HG02973 (cell line): ENCODE data around the gene ABCC2.
"Not testable (repeated sequence)": the region's sequence is repeated elsewhere in the genome, so short reads cannot be mapped to it uniquely, and the experiment has no call there.

Source experiments
- ATAC-seq: cut with Tn5 transposase; IDR thresholded peaks from one replicate; pipeline ENCODE4 v1.9.1; 2021; ENCODE audit warnings: moderate library complexity; ENCODE audit not compliant: unreplicated experiment

Gene ABCC2

DNA sequence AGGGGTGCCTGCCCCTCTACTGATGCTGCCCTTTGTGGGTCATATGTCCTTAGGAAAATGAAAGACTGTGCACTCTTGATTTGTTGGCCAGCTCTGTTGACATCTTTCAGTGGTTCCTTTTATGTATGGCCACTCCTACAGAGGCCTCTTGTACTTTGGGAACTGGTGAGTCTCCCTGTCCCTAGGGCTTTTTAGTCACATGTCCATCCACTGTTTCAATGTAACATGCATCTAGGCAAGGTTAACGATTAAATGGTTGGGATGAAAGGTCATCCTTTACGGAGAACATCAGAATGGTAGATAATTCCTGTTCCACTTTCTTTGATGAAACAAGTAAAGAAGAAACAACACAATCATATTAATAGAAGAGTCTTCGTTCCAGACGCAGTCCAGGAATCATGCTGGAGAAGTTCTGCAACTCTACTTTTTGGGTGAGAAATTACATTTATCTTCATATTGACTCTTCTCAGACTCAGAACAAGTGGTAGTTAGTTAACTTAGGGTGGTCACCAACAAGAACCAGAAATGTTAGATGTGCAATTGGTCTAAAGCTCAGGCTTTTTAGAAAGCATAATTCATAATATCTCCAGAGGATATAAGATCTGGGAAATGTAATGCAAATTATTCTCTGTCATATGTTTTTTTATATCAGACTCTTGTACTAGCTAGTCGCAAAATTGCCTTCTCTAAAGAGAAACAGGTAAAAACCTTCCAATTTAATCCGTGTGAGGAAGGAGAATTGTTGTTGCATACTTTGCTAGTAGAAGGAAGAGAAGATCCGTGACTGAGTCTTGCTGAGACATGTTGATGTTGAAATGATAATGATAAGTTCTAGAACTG is at the start of gene ABCC2:
Gene ABCC2, plus strand, starts transcription at position 194 of the 840 bp plus-strand sequence. Its CDS starts 205 bp downstream, at position 399.
- ATAC-seq = no peak

GRCh38 chr10:99733366-99733765 is 49.1 kb upstream of the ABCC2 start:
- ATAC-seq = no peak

- ATAC-seq = not testable (repeated sequence)
Measured at GRCh38 chr10:99734111-99734510, 48.3 kb upstream of the ABCC2 start.

- ATAC-seq = no peak
Measured at GRCh38 chr10:99740260-99740659, 42.2 kb upstream of the ABCC2 start.

- ATAC-seq = no peak
Measured at GRCh38 chr10:99740933-99741559, 41.4 kb upstream of the ABCC2 start.

- no peak for ATAC-seq
Measured at GRCh38 chr10:99742254-99742653, 40.2 kb upstream of the ABCC2 start.

DNA sequence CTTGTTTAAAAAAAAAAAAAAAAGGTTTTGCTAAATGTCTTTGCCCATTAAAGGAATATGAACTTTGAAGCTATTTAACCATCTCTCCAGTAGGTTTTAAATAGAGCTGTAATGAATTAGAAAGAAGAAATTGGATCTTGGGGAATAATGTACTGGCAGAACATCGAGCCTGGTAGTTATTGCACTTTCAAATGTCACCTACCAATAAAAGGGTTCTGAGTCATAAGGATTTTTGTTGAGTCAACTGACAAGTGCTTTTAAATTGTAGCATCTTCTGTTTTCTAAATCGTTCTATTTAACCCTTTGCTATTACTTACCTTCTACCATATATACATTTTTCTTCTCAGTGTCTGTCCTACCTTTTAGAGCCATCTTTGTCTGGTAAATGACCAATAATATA is 39.7 kb upstream of the ABCC2 start:
- no peak for ATAC-seq

GRCh38 chr10:99743841-99744240 is 38.6 kb upstream of the ABCC2 start:
- ATAC-seq = no peak

- ATAC-seq = not testable (repeated sequence)
Measured at GRCh38 chr10:99746166-99746565, 36.3 kb upstream of the ABCC2 start.

GRCh38 chr10:99748823-99749451 is 33.5 kb upstream of the ABCC2 start:
- ATAC-seq = no peak

GRCh38 chr10:99750641-99751040 is 31.8 kb upstream of the ABCC2 start:
- no peak for ATAC-seq

- no peak for ATAC-seq
Measured at GRCh38 chr10:99754670-99755069, 27.8 kb upstream of the ABCC2 start.

- no peak for ATAC-seq
Measured at GRCh38 chr10:99756159-99756558, 26.3 kb upstream of the ABCC2 start.

GRCh38 chr10:99758211-99758891 is 24.1 kb upstream of the ABCC2 start:
- no peak for ATAC-seq

DNA sequence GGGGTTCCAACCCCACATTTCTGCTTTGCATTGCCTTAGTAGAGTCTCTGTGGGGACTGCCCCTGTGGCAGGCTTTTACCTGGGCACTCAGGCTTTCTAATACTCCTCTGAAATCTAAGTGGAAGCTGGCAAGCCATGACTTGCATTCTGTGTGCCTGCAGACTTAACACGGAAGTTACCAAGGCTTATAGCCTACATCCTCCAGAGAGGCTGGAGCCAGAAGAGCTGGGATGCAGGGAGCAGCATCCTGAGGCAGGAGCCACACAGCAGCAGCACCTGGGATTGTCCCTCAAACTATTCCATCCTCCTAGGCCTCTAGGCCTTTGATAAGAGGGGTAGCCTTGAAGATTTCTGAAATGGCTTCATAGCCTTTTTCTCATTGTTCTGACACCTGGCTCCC is 22.1 kb upstream of the ABCC2 start:
- ATAC-seq = no peak

DNA sequence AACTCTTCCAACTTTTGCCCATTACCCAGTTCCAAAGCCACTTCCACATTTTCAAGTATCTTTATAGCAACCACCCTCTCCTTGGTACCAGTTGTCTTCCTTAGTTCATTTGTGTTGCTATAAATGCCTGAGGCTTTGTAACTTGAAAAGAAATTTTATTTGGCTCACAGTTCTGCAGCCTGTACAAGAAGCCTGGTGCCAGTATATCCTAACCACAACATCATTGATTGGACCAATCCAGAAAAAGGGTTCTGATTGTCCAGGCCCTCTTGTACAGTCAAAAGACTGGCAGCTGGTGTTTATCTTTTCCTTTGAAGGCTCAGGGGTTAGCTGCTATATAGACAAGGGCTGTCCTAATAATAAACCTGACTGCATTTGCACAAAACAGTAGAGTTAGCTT is 21.1 kb upstream of the ABCC2 start:
- ATAC-seq = no peak

DNA sequence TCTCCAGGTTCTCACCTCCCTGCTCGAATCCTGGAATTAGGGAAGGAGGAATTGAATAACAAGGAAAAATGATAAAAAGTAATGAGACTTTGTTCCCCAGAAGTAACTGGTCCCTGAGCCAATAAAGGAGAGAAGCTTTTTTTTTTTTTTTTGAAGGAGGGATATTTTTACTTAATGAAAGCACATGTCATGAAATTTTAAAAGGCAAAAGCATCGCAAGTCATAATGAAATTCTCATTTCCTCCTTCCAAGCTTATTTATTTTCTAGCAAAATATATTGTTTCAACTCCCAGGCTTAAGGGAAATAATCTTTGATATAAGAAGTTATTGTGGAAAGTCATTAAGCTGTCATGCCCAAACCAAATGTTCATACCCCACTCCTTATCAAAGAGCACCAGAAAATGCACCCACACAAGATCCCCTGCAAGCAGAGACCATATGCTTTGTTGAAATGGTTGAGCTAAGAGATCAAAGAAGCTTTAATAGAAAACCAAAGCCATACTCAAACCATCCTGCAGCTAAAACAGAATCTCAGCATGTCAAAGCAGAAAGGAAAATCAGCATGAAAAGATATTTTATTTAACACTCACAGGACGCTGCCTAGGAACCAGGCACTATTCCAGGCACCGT is 16.7 kb upstream of the ABCC2 start:
- ATAC-seq = no peak

DNA sequence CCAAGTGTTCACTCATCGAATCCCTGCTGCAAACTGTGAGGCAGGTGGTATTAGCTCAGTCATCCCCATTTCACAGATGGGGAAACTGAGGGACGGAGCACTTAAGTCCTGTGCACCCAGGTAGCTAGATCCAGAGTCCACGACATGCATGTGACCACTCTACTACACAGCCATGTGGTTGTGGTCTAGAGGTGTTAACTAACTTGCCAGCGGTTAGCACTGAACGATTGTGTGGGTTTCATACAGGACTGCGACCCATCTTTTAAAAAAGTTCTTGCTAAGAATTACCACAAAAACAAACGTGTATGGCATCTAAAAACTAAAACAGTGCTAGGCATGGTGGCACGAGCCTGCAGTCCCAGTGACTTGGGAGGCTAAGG is 16.1 kb upstream of the ABCC2 start:
- ATAC-seq = peak; percentile 87

DNA sequence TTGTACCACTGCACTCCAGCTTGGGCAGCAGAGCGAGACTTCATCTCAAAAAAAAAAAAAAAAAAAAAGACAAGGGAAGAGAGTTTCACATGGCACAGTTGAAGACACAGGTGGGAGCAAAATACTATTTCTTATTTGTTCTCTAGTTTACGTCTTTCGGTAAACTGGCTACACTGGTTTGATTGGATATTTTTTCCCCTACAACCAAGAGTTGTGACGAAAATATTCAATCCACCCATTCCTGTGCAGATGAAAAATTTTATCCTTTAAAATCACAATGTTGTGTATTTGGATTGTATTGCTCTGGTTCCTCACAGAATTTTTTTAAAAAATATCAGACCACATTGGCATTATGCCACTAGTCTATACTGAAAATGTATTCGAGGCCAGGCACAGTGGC is 14.5 kb upstream of the ABCC2 start:
- ATAC-seq = no peak

DNA sequence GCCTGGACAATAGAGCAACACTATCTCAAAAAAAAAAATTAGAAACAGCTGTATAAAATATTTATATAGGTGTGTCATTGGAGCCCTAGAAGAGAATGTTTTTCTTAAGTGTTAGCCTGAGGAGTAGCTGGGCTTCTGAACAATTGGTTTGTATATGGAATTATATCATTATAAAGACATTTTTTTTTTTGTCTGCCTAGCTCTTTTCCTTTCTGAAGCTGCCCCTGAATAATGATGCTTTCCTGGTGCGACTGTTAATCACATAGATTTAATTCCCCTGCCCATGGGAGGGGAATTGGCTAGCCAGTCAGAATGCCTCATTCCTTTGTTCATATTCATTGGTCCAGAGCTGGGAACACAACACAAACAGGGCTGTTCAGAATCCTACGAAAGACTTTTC is 13.9 kb upstream of the ABCC2 start:
- ATAC-seq = no peak

DNA sequence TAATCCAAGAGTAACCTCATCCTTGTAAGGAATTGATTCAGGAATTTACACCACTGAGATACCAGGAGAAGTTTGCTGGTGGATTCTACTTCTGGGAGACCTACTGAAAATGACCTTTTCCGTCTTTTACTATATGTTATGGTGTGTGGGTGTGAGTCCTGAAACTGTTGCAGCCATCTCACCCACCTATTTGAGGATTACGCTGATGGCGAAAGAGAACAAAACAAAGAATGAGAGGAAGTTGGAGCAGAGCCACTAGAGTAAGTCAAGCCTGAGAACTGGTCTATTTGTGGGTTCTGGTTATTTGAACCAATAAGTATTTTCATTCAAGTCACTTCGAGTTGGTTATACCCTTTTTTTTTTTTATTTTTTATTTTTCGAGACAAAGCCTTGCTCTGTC is 12.7 kb upstream of the ABCC2 start:
- no peak for ATAC-seq
